K562 (cell line): Measurements from ENCODE around the gene ZNF672. TPM values are rescaled to one million over a fixed set of nuclear protein-coding genes. Genes with fewer than 3 reads are reported as not detected.

Experiments used
- BRCA1 ChIP-seq, 2 experiments: fragments of 450-650 bp in 1 of 2; sonication (generic) in 1 of 2; formaldehyde crosslinking in 1 of 2; IDR thresholded peaks; 2 replicates each; pipeline versions ENCODE4 v1.5.0 to v1.6.1; 2017 to 2020; ENCODE audit warnings: mild to moderate bottlenecking in 1 of 2, missing genetic modification reagents in 1 of 2
- CBX3 ChIP-seq, 2 experiments: IDR thresholded peaks; 1 replicate in 1 of 2; 2 replicates in 1 of 2; pipeline ENCODE4 v1.6.1; 2012; ENCODE audit warnings: inconsistent platforms in 2 of 2, low read length in 2 of 2, borderline replicate concordance in 1 of 2, control low read depth in 1 of 2
- CREB3 ChIP-seq: fragments of 450-650 bp; conservative IDR thresholded peaks from 2 replicates; pipeline ENCODE4 v1.6.1; 2016; ENCODE audit warnings: missing genetic modification characterization, low read depth, mild to moderate bottlenecking, missing compliant biosample characterization, moderate library complexity
- CREBBP ChIP-seq: IDR thresholded peaks from one replicate; pipeline ENCODE4 v1.6.1; 2012; ENCODE audit warnings: low read depth, mild to moderate bottlenecking, control low read depth, inconsistent platforms, low read length
- CTCFL ChIP-seq: IDR thresholded peaks from 2 replicates; pipeline ENCODE4 v1.6.1; 2011; ENCODE audit warnings: borderline replicate concordance, low read depth, mild to moderate bottlenecking, moderate library complexity, low read length; ENCODE audit not compliant: insufficient read depth, poor library complexity, severe bottlenecking
- DNMT1 ChIP-seq: fragments of 450-650 bp; IDR thresholded peaks from 2 replicates; pipeline ENCODE4 v1.6.1; 2016; ENCODE audit warnings: antibody characterized with exemption, mild to moderate bottlenecking
- ERF ChIP-seq: fragments of 450-650 bp; formaldehyde crosslinking; IDR thresholded peaks from 2 replicates; pipeline ENCODE4 v1.4.0; 2020; ENCODE audit warnings: mild to moderate bottlenecking, mixed read lengths
- FOXJ3 ChIP-seq: sonication (generic); formaldehyde crosslinking; IDR thresholded peaks from 2 replicates; pipeline ENCODE4 v1.4.0; 2020; ENCODE audit warnings: mild to moderate bottlenecking, missing genetic modification reagents
- FOXK2 ChIP-seq, 2 experiments: fragments of 450-650 bp; IDR thresholded peaks in 1 of 2; conservative IDR thresholded peaks in 1 of 2; 2 replicates each; pipeline ENCODE4 v1.6.1; 2016; ENCODE audit warnings: low read depth in 2 of 2, mild to moderate bottlenecking in 1 of 2
- FOXP4 ChIP-seq: sonication (generic); formaldehyde crosslinking; IDR thresholded peaks from 2 replicates; pipeline ENCODE4 v1.8.0; 2022; ENCODE audit warnings: mild to moderate bottlenecking, missing genetic modification reagents, borderline replicate concordance
- GABPA ChIP-seq: fragments of 200-800 bp; sonication (Bioruptor generic); conservative IDR thresholded peaks from 2 replicates; pipeline ENCODE4 v1.6.1; 2016; ENCODE audit warnings: low read depth, missing genetic modification characterization, missing compliant biosample characterization
- KDM1A ChIP-seq, 2 experiments: fragments of 450-650 bp; IDR thresholded peaks; 2 replicates each; pipeline ENCODE4 v1.6.1; 2016; ENCODE audit warnings: mild to moderate bottlenecking in 2 of 2
- MAFK ChIP-seq: IDR thresholded peaks from 2 replicates; pipeline ENCODE4 v1.6.1; 2011; ENCODE audit warnings: low read length, improper control_type of control experiment
- MCM7 ChIP-seq, 2 experiments: fragments of 450-650 bp; IDR thresholded peaks; 2 replicates each; pipeline ENCODE4 v1.6.1; 2016 to 2018
- MITF ChIP-seq: IDR thresholded peaks from 2 replicates; pipeline ENCODE4 v1.6.1; 2014; ENCODE audit warnings: antibody characterized with exemption
- PHTF2 ChIP-seq: fragments of 250-450 bp; sonication (Bioruptor Pico); IDR thresholded peaks from 2 replicates; pipeline ENCODE4 v1.5.0; 2021; ENCODE audit warnings: mild to moderate bottlenecking
- RBM15 ChIP-seq: fragments of 200-400 bp; formaldehyde crosslinking; IDR thresholded peaks from 2 replicates; pipeline ENCODE4 v1.6.1; 2018; ENCODE audit warnings: mild to moderate bottlenecking, low read length, moderate library complexity; ENCODE audit not compliant: insufficient read depth
- RNF2 ChIP-seq: sonication (generic); IDR thresholded peaks from 2 replicates; pipeline ENCODE4 v1.6.1; 2016
- TBP ChIP-seq: optimal IDR thresholded peaks from 2 replicates; pipeline ENCODE3; 2011; ENCODE audit warnings: low read depth, low read length, improper control_type of control experiment
- ZBTB17 ChIP-seq: fragments of 450-650 bp; formaldehyde crosslinking; IDR thresholded peaks from 2 replicates; pipeline ENCODE4 v1.4.0; 2020; ENCODE audit warnings: mild to moderate bottlenecking
- ZNF175 ChIP-seq: fragments of 200-800 bp; sonication (Bioruptor generic); IDR thresholded peaks from 2 replicates; pipeline ENCODE4 v1.6.1; 2016; ENCODE audit warnings: low read depth, mild to moderate bottlenecking, missing genetic modification characterization, missing compliant biosample characterization
- ZNF316 ChIP-seq: fragments of 450-650 bp; IDR thresholded peaks from 2 replicates; pipeline ENCODE4 v1.6.1; 2016
- ZNF77 ChIP-seq: fragments of 250-450 bp; sonication (Bioruptor Pico); IDR thresholded peaks from 2 replicates; pipeline ENCODE4 v1.5.0; 2020
- polyA plus RNA-seq, 8 experiments: library from polyadenylated mRNA; depleted of rRNA in 4 of 8; stranded (reverse) in 5 of 8; unstranded in 3 of 8; fragments of >200 nt; fragmentation: Nextera tagmentation in 2 of 8; fragmentation: Illumina TruSeq in 1 of 8; extraction: Ambion mirVana in 2 of 8; extraction: Trizol in 1 of 8; gene quantifications; 2 replicates each; pipeline versions ENCODE4 v1.2.1 to v1.2.3, GENCODE V29; 2011 to 2014; ENCODE audit warnings: inconsistent platforms in 1 of 8, missing spikeins in 1 of 8
- total RNA-seq, 7 experiments: library from RNA; depleted of rRNA in 6 of 7; stranded (reverse); fragments of >200 nt in 6 of 7; fragmentation: Illumina TruSeq in 2 of 7; extraction: Trizol in 2 of 7; gene quantifications; 2 replicates each; pipeline versions ENCODE4 v1.2.1 to v1.2.3, GENCODE V29; 2011 to 2021; ENCODE audit warnings: low replicate concordance in 1 of 7

Gene ZNF672
- total and polyA plus RNA-seq, 9 of the 15 experiments (the other 6 are each of a cell fraction or from before 2014, with no cell fraction given), result 1.9 to 57.9 (median 24.1) TPM

DNA sequence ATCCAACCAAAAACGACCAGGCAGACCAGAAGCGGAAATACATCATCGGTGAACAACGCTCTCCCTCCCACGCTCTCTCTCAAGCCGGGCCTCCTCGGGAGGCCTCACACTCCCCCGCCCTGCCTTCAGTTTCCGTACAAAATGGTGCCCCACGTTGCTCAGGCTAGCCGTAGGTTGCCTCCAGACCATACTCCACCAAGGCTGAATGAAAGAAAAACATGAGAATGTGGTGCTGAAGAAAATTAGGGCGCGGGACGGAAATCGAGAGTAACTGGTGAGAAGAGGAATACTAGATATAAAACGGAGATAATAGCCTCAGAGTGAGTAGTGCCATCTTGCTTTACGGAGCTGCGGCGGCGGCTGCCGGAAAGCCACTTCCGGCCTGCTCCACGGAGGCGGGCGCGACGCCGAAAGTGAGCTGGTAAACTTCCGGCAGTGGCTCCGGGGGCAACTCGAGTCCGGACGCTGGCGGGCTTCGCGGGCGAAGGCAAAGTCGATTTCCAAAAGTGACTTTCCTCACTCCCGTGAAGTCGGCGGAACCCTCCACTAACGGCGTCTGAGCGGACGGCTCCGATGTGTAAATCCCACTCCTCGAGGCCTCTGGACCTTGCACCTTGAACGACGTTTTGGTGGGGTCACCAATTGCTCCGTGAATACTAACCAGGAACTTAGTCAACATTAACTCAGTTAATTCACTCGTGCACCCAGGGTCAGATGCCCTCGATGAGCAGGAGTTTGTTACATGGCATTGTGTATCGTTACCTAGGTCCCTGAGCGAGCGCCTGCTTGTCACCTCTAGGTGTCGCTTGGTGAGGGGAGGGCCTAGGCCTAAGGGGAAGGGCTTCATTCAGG, 11.9 kb upstream of the ZNF672 start, which contains the start of gene SH3BP5L (continued):
- TF ChIP-seq MAFK (no peak), DNMT1 (no peak), MCM7 (IDR thresholded peaks at IDR 0.05) (no peak), GABPA (tag) (peak; percentile 99), ZNF77 (CRISPR knock-in tag) (no peak), FOXJ3 (CRISPR knock-in tag) (peak; percentile 74), CTCFL (peak; percentile 98), CREBBP (no peak), FOXK2 (conservative IDR thresholded peaks at IDR 0.05 in 1 of 2, IDR thresholded peaks at IDR 0.05 in 1 of 2; ENCODE audit: low read depth in 2 of 2) (peak; percentile 52 to 59; a peak in 2 of 4 replicates), RBM15 (no peak), ZNF175 (CRISPR knock-in tag) (peak; percentile 94), ERF (CRISPR knock-in tag) (no peak), TBP (peak; percentile 59), MITF (no peak), CREB3 (tag) (peak; percentile 84), CBX3 (IDR thresholded peaks at IDR 0.05; ENCODE audit: borderline replicate concordance in 1 of 2, low read length in 2 of 2) (peak in 1 of 2 experiments; percentile 89; a peak in 2 of 3 replicates), ZBTB17 (CRISPR knock-in tag) (peak; percentile 43; the same call in 1 of the 2 replicates), FOXP4 (CRISPR knock-in tag) (no peak), BRCA1 (IDR thresholded peaks at IDR 0.05) (no peak), BRCA1 (CRISPR knock-in tag; IDR thresholded peaks at IDR 0.05) (no peak), PHTF2 (no peak), RNF2 (peak; percentile 78), KDM1A (IDR thresholded peaks at IDR 0.05) (no peak), ZNF316 (no peak)
